RWPE1 (cell line): ENCODE measurements around the gene CELF1.
A peak's percentile ranks its signal among the peaks of the same experiment; 100 is the strongest.

Experiments
- CTCF ChIA-PET: fragments of 350-600 bp; sonication (Branson Sonifier 250); formaldehyde crosslinking; extraction: SDS; loops from one replicate; lab custom pipeline; 2021; lab: Yijun Ruan, JAX
- POLR2A ChIA-PET: fragments of 400-600 bp; formaldehyde crosslinking; extraction: SDS; loops from one replicate; lab custom pipeline; 2020; ENCODE audit warnings: antibody characterized with exemption; ENCODE audit not compliant: low non-redundant PET; lab: Yijun Ruan, JAX
- DNase-seq: peaks from one replicate; pipeline ENCODE4 v3.0.0; 2012; ENCODE audit warnings: low spot score
- H3K27ac ChIP-seq: fragments of 450-650 bp; 2 replicates; pipeline ENCODE4 v1.5.1; 2017
- TF ChIP-seq, protein P1 (sequence below): fragments of 450-650 bp; conservative IDR thresholded peaks from 2 replicates; pipeline ENCODE4 v1.5.1; 2017; ENCODE audit warnings: low read depth, mild to moderate bottlenecking

CELF1 gene

DNA sequence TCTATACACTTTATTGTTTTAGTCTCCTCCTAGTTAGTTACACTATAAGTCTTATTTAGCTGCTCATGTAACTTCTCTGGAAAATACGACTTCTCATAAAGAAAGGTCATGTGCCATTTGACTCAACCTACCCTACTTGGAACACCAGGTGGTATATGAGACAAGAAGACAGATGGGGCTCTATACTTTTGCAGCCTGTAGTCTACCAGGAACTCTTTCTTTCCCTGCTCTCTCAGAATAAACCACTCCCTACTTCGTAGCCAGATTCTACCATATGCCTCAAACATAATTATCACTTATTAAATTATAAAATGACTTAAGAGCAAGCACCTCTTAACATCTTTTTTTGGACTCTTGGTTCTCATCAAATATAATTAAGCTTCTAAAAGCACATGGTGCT, 65.5 kb downstream of the CELF1 start:
- no peak overlapping the region for H3K27ac ChIP-seq
- no peak for DNase-seq
- CTCF ChIA-PET = no interaction called here
- POLR2A ChIA-PET = interaction anchor here (0.5 kb wide), 1 partner anchor 266 kb away, joined by 5 read pairs; no protein-coding TSS in a partner anchor
- TF ChIP-seq, protein P1, sequence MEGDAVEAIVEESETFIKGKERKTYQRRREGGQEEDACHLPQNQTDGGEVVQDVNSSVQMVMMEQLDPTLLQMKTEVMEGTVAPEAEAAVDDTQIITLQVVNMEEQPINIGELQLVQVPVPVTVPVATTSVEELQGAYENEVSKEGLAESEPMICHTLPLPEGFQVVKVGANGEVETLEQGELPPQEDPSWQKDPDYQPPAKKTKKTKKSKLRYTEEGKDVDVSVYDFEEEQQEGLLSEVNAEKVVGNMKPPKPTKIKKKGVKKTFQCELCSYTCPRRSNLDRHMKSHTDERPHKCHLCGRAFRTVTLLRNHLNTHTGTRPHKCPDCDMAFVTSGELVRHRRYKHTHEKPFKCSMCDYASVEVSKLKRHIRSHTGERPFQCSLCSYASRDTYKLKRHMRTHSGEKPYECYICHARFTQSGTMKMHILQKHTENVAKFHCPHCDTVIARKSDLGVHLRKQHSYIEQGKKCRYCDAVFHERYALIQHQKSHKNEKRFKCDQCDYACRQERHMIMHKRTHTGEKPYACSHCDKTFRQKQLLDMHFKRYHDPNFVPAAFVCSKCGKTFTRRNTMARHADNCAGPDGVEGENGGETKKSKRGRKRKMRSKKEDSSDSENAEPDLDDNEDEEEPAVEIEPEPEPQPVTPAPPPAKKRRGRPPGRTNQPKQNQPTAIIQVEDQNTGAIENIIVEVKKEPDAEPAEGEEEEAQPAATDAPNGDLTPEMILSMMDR = no peak

DNA sequence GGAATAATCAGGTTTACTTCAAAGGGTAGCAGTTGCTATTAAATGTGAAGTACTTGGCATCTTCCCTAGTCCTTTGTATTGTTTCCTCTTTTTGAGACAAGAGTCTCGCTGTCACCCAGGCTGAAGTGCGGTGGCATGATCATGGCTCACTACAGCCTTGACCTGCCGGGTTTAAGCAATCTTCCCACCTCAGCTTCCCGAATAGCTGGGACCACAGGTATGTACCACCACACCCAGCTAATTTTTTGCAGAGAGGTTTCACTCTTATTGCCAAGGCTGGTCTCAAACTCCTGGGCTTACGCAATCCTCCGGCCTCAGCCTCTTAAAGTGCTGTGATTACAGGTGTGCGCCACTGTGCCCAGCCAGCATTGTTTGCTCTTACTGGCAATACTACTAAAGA, 67.8 kb downstream of the CELF1 start:
- POLR2A ChIA-PET = no interaction called here
- CTCF ChIA-PET = no interaction called here
- peak overlapping the region; percentile 33 for H3K27ac ChIP-seq
- no peak for DNase-seq
- TF ChIP-seq, protein P1 = no peak

DNA sequence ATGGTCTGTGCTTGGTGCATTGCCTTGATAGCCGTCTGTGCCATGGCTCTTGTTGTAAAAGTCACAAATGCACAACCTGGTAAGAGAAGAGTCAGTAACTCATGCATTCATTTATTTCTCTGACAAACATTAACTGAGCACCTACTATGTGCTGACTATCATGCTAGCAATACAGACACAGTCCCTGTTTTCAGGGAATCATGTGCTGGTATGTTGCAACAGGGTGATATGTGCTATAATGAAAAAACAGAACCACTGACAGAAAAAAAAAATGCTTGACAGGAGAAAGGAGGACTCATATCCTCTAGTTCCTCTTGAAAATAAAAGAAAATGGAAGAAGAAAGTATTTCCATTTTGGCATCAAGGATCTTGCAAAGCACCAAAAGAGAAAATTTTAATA, 69.5 kb downstream of the CELF1 start:
- POLR2A ChIA-PET = no interaction called here
- no peak overlapping the region for H3K27ac ChIP-seq
- DNase-seq = no peak
- TF ChIP-seq, protein P1 = no peak
- CTCF ChIA-PET = no interaction called here

DNA sequence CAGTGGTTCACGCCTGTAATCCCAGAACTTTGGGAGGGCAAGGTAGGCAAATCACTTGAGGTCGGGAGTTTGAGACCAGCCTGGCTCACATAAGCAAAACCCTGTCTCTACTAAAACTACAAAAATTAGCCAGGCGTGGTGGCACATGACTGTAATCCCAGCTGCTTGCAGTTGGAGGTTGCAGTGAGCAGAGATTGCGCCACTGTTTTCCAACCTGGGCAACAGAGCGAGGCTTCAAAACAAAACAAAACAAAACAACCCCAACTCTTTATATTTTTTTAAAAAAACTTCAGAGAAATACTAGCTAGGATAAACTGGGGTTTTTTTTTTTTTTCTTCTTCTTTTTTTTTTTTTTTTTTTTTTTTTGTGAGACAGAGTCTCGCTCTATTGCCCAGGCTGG, 72.2 kb downstream of the CELF1 start:
- H3K27ac ChIP-seq = no peak overlapping the region
- CTCF ChIA-PET = interaction anchor here (0.7 to 1.1 kb wide), 2 partner anchors 12 to 71 kb away, joined by 3 read pairs; no protein-coding TSS in a partner anchor
- TF ChIP-seq, protein P1 = no peak
- no peak for DNase-seq
- POLR2A ChIA-PET = no interaction called here

DNA sequence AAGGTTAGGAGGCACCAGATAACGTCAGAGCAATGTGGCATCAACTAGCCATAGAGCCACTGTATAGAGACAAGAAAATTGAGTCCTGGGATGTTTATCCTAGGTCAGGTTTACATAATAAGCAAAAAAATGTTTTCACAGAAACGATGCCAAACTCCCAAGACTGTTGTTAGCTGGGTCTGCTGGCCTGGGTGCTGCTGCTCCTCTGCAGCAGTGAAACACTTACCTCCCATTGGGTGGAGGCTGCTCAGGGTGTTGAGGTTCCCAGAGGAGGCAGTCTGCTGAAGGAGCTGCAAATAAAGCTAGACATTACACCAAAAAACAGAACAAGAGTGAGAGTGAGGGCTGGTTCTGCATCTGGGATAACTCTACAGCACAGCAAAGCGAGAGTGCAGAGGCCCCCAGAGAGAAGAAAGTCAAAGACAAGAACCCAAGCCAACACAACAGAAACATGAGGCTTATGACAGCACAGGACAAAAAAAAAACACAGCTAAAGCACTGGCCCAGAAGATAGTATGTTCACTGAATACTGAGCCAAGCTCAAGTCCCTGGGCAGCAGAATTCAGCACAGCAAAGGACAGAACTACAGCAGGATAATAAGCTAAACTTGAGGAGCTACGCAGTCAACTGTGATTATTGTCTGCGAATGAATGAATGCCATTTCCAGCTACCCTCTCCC, 74.1 kb downstream of the CELF1 start:
- ChIA-PET POLR2A (interaction anchor here (0.5 to 0.6 kb wide), 2 partner anchors 101 to 1618 kb away, joined by 3 to 5 read pairs; no protein-coding TSS in a partner anchor), CTCF (interaction anchor here (1.3 kb wide), 1 partner anchor 75 kb away, joined by 3 read pairs; no protein-coding TSS in a partner anchor)
- no peak for DNase-seq
- H3K27ac ChIP-seq = peak overlapping the region; percentile 17; the same call in 1 of the 2 replicates
- TF ChIP-seq, protein P1 = no peak

DNA sequence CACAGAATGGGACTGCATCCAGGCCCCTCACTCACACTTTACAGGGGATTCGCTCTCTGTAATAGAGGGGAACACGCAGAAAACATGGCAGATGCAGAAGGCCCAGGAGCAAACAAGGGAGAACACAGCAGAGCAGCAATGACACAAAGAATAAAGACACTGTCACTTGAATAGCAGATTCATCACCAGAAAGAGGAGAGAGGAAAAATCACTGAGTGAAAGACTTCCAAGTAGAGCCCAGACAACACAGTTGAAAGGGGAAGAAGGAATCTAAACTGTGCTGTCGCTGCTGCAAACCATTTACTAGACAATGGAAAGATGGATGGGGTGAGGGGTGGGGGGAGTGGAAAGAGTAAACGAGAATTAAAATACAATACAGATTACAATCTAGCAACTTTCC, 75.2 kb downstream of the CELF1 start:
- TF ChIP-seq, protein P1 = no peak
- no peak overlapping the region for H3K27ac ChIP-seq
- CTCF ChIA-PET = no interaction called here
- no peak for DNase-seq
- POLR2A ChIA-PET = no interaction called here
